Kidney (tissue), 14 donors: ENCODE results near the gene ACER3. TPM values are rescaled to one million over a fixed set of nuclear protein-coding genes. Genes with fewer than 3 reads are reported as not detected.

Experiments used
- DNase-seq, 5 donors: peaks; one replicate each; pipeline ENCODE4 v3.0.0-alpha.2; 2013 to 2020
- FAIRE-seq: peaks from 2 replicates; lab custom pipeline; 2012; peaks lifted over from hg19 to GRCh38; lab: Jason Lieb, UNC
- H3K27ac ChIP-seq, 2 donors: one replicate each; pipeline ENCODE4 v1.7.0; 2013; ENCODE audit warnings: low read depth in 2 of 2, low read length in 2 of 2, inconsistent platforms in 1 of 2
- H3K27me3 ChIP-seq: one replicate; pipeline ENCODE4 v1.7.1; 2013; ENCODE audit warnings: low read length, inconsistent platforms; ENCODE audit not compliant: control insufficient read depth, insufficient read depth
- H3K36me3 ChIP-seq, 3 donors: one replicate each; pipeline versions ENCODE4 v1.7.0 to v1.7.1; 2013; ENCODE audit warnings: low read length in 3 of 3, control low read depth in 1 of 3, inconsistent platforms in 1 of 3; ENCODE audit not compliant: insufficient read depth in 3 of 3, control insufficient read depth in 2 of 3
- H3K4me1 ChIP-seq, 3 donors: one replicate each; pipeline versions ENCODE4 v1.7.0 to v1.7.1; 2013; ENCODE audit warnings: low read length in 3 of 3, inconsistent platforms in 1 of 3, low read depth in 1 of 3; ENCODE audit not compliant: control insufficient read depth in 2 of 3, insufficient read depth in 2 of 3
- H3K4me3 ChIP-seq, 3 donors: one replicate each; pipeline versions ENCODE4 v1.7.0 to v1.8.1; 2013; ENCODE audit warnings: low read length in 3 of 3, control low read depth in 1 of 3, inconsistent platforms in 1 of 3
- H3K9ac ChIP-seq, 3 donors: one replicate each; pipeline versions ENCODE4 v1.7.0 to v1.7.1; 2013; ENCODE audit warnings: low read length in 3 of 3, control low read depth in 1 of 3, inconsistent platforms in 1 of 3
- H3K9me3 ChIP-seq, 3 donors: one replicate each; pipeline versions ENCODE4 v1.7.0 to v1.7.1; 2013; ENCODE audit warnings: low read length in 3 of 3, control low read depth in 1 of 3, inconsistent platforms in 1 of 3; ENCODE audit not compliant: control insufficient read depth in 2 of 3, insufficient read depth in 1 of 3
- CTCF ChIP-seq: IDR thresholded peaks from 3 replicates; pipeline ENCODE4 v1.5.1; 2012; ENCODE audit warnings: mild to moderate bottlenecking, moderate library complexity, borderline replicate concordance; ENCODE audit not compliant: insufficient read depth; ENCODE audit errors: extremely low read depth
- intact Hi-C: fragments of 100-400 bp; cut with DNase I; formaldehyde crosslinking; loops from one replicate; pipeline ENCODE4 v1.11.1; 2022
- polyA plus RNA-seq: library from polyadenylated mRNA; stranded (reverse); fragments of 350-450 nt; fragmentation: Illumina TruSeq; extraction: RNeasy Lipid Tissue Mini Kit (QIAGEN cat#74804); gene quantifications from one replicate; pipeline ENCODE4 v1.2.3, GENCODE V29; 2014; ENCODE audit warnings: low read depth, low replicate concordance; ENCODE audit not compliant: insufficient read depth
- total RNA-seq: library from RNA; stranded (reverse); fragmentation: NEBNext Ultra II Directional; extraction: Animal tissue kit (Norgen Biotek cat#: 25700); gene quantifications from one replicate; pipeline ENCODE4 v1.2.1, GENCODE V29; 2021
- donor health status: control.
- donor health status: control.
- donor health status: control.
- donor health status: control.
- donor health status: control.
- donor health status: DM: yes; HTN: yes; CAD: no.
- donor health status: Normal renal cell carcinoma (clear cell type).

The ACER3 gene
- total and polyA plus RNA-seq, 2 donors from 2014 or later = 5.9 to 35.3 TPM

DNA sequence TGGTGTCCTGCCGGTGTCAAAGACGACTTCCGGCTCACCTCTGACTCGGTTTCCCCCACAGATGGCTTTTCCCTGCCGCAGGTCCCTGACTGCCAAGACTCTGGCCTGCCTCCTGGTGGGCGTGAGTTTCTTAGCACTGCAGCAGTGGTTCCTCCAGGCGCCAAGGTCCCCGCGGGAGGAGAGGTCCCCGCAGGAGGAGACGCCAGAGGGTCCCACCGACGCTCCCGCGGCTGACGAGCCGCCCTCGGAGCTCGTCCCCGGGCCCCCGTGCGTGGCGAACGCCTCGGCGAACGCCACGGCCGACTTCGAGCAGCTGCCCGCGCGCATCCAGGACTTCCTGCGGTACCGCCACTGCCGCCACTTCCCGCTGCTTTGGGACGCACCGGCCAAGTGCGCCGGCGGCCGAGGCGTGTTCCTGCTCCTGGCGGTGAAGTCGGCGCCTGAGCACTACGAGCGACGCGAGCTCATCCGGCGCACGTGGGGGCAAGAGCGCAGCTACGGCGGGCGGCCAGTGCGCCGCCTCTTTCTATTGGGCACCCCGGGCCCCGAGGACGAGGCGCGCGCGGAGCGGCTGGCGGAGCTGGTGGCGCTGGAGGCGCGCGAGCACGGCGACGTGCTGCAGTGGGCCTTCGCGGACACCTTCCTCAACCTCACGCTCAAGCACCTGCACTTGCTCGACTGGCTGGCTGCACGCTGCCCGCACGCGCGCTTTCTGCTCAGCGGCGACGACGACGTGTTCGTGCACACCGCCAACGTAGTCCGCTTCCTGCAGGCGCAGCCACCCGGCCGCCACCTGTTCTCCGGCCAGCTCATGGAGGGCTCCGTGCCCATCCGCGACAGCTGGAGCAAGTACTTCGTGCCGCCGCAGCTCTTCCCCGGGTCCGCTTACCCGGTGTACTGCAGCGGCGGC lies 179.0 kb downstream of the ACER3 start:
- Histone ChIP-seq H3K9me3 (no peaks in the 10 kb centered on the region), H3K27me3 (no peaks in the 10 kb centered on the region), H3K4me1 (peaks cover 0 to 7% (median 0%) of the 10 kb centered on the region in 3 donors), H3K9ac (no peak overlapping the region), H3K4me3 (peak overlapping the region in 1 of 3 donors; percentile 35), H3K36me3 (no peaks in the 10 kb centered on the region), H3K27ac (no peak overlapping the region)
- intact Hi-C loops = no loop called here
- DNase-seq (peak in 4 of 5 donors; percentile 61 to 71 (median 64)), FAIRE-seq (no peak)
- peak; percentile 34 for TF ChIP-seq CTCF

GRCh38 chr11:77040401-77040777 lies 179.7 kb downstream of the ACER3 start:
- FAIRE-seq (no peak), DNase-seq (no peak)
- H3K4me1 ChIP-seq = peaks cover 0 to 7% (median 0%) of the 10 kb centered on the region in 3 donors
- H3K27me3 ChIP-seq = no peaks in the 10 kb centered on the region
- no peak for TF ChIP-seq CTCF
- H3K9ac ChIP-seq = no peak overlapping the region
- no peaks in the 10 kb centered on the region for H3K36me3 ChIP-seq
- no peak overlapping the region for H3K27ac ChIP-seq
- intact Hi-C loops = no loop called here
- no peak overlapping the region for H3K4me3 ChIP-seq
- no peaks in the 10 kb centered on the region for H3K9me3 ChIP-seq

DNA sequence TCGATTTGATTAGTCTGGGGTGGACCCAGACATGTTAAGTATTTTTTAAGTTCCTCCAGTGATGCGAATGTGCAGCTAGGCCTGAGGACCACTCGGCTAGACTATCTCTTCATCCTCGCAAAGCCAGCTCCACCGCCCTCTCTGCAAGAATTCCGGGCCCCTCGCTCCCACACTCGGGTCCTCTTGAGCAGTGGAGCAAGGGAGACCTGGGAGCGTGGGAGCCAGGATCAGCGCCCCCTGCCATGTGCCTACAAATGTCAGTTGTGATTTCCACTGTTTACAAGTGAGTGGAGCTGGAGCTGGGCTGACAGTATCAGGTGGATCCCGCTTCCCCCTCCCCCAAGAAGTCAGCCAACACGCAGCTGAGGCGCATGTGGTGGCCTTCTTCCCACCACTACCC lies 180.2 kb downstream of the ACER3 start:
- TF ChIP-seq CTCF = no peak
- Histone ChIP-seq H3K27ac (no peak overlapping the region), H3K9ac (no peak overlapping the region), H3K27me3 (no peaks in the 10 kb centered on the region), H3K9me3 (no peaks in the 10 kb centered on the region), H3K4me1 (peaks cover 0 to 7% (median 0%) of the 10 kb centered on the region in 3 donors), H3K4me3 (no peak overlapping the region), H3K36me3 (no peaks in the 10 kb centered on the region)
- FAIRE-seq (no peak), DNase-seq (no peak)
- intact Hi-C loops = no loop called here
